ENCODE measurements around the gene GPX3. TPM values are rescaled to one million over a fixed set of nuclear protein-coding genes. Genes with fewer than 3 reads are reported as not detected.

Gene GPX3
- total RNA-seq, 1 donor = 11.3 TPM

DNA sequence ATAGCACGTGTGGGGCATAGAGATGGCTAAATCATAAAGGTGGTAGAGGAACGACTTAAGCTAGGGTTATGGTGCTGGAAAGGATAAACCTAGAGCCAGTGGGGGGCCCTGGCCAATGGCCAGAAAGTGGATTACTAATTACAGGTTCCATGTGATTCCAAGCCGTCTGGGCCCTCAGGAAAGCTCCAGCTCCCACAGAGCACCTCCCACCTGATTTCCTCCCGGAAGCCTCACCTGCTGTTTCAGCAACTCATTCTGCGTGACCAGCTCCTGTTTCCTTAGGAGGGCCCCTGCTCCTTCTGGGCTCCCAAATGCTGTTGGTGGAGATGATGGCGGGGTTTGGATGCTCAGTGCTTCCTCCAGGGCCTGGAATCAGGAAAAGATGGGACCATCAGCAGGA lies 16.2 kb downstream of the GPX3 start:
- no peak overlapping the region for H3K4me3 ChIP-seq (ENCODE audit: low read depth, low read length)
- TF ChIP-seq, protein P1, sequence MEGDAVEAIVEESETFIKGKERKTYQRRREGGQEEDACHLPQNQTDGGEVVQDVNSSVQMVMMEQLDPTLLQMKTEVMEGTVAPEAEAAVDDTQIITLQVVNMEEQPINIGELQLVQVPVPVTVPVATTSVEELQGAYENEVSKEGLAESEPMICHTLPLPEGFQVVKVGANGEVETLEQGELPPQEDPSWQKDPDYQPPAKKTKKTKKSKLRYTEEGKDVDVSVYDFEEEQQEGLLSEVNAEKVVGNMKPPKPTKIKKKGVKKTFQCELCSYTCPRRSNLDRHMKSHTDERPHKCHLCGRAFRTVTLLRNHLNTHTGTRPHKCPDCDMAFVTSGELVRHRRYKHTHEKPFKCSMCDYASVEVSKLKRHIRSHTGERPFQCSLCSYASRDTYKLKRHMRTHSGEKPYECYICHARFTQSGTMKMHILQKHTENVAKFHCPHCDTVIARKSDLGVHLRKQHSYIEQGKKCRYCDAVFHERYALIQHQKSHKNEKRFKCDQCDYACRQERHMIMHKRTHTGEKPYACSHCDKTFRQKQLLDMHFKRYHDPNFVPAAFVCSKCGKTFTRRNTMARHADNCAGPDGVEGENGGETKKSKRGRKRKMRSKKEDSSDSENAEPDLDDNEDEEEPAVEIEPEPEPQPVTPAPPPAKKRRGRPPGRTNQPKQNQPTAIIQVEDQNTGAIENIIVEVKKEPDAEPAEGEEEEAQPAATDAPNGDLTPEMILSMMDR (IDR thresholded peaks at IDR 0.05; ENCODE audit: insufficient read depth, low read length) = no peak
- no peak for DNase-seq (ENCODE audit: low read depth)

DNA sequence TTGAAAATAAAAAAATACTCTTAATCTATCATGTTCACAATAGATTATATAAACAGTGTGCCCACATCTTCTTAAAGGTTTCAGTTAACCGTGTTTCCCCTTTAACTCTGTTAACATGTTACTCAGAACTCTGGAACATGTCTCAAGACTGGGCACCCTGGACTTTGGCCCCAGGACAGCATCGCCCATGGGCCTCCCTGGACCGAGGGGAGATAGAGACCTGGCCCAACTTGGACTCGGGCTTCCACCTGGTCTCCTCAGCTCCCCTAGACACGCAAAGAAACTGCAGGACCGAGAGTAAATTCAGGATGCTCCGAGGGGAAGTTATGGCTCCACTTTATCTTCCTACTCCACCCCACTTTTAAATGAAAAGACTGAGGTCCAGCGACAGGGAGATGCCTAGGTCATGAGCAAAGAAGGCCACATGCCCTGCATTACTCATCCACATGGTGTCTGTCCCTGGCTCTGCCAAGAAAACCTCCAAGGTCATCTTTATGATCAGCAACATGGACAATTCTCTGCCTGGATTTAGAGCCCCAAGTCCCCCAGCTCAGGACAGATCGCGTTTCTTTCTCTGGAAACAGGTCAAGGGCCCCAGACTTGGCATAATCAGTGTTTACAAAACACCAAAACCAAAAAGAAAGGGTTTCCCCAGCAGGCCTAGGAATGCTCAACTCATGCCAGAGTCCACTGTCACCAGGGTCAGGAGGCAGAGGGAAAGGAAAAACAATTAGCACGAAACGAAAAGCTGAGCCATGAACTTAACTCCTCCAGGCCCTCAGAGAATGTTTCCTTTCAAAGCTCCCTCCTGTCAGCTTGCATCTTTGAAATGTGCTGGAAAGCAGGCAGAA lies 17.4 kb downstream of the GPX3 start:
- no peak overlapping the region for H3K4me3 ChIP-seq (ENCODE audit: low read depth, low read length)
- TF ChIP-seq, protein P1 (IDR thresholded peaks at IDR 0.05; ENCODE audit: insufficient read depth, low read length) = no peak
- peak; percentile 87 for DNase-seq (ENCODE audit: low read depth)

DNA sequence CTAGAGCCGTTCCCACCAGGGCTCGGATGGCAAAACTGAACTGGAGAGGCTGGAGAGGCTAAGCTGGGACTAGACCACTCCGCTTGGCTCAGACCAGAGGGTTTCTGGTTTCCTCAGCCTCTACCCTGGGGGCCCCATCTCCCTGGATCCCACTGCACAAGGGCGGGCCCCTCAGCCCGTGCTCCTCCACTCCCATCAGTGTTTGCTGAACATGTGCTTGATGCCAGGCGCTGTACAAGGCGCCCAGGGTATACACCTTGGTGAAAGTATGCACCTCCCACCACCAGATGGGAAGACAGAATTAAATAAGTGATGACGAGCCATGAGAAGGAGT lies 18.0 kb downstream of the GPX3 start:
- TF ChIP-seq, protein P1 (IDR thresholded peaks at IDR 0.05; ENCODE audit: insufficient read depth, low read length) = no peak
- DNase-seq (ENCODE audit: low read depth) = no peak
- no peak overlapping the region for H3K4me3 ChIP-seq (ENCODE audit: low read depth, low read length)

DNA sequence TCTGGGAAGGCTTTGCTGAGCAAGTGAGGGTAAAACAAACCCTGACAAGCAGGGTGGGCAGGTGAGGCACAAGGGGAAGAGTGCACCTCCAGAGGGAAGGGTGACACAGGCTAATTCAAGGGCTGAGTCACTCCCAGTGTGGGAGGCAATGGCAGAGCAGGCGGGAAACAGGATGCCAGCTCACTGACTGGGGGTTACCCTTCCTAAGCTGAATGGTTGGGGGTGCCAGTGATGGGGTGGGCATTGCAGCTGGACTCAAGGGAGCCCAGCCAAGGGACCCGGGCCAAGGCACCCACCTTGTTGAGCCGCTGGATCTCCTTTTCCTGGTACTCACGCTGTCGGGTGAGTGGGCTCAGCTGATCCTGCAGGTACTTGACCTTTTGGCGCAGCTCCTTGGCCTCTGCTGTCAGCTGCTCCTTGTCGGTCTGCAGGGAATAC lies 18.4 kb downstream of the GPX3 start:
- TF ChIP-seq, protein P1 (IDR thresholded peaks at IDR 0.05; ENCODE audit: insufficient read depth, low read length) = no peak
- H3K4me3 ChIP-seq (ENCODE audit: low read depth, low read length) = no peak overlapping the region
- no peak for DNase-seq (ENCODE audit: low read depth)

DNA sequence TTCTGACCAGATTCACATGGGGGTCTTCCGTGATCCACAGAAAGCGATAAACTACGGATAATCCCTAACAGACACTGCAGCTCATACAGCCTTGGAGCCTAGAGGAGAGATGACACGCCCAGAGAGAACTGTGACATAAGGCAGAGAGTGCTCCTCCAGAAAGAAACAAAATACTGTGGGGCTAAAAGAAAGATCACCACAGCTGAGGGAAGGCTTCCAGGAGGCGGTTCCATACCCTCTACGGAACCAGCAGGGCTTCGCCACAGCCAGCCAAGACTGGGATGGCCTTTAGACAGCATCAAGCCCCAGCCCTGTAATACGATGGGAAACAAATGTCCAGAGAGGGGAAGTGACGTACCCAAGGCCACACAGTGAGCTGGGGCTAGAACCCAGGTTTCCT lies 19.3 kb downstream of the GPX3 start:
- H3K4me3 ChIP-seq (ENCODE audit: low read depth, low read length) = no peak overlapping the region
- DNase-seq (ENCODE audit: low read depth) = no peak
- TF ChIP-seq, protein P1 (IDR thresholded peaks at IDR 0.05; ENCODE audit: insufficient read depth, low read length) = no peak

DNA sequence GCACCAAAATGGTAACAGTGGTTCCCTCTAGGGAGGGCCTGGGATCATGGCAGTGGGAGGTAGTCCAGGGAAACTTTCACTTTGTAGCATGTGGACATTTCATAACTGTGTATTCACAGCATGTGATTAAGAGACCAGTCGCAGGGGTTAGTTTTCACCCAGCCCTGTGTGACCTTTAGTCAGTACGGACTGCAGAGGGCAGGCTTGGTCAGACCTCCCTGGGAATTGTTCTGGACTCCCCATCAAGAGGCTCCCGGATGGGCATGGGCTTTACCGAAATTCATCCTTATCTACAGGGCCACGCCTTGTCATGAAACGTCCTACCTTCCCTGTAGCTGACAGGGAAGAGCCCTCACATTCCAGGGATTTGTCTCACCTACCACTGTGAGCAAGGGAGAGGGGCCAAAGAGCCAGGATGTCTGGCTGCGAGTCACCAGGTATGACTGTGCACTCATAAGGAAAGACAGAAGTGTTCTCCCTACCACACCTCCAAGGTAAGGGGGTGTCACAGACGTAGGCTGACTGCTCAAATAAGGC lies 19.9 kb downstream of the GPX3 start:
- TF ChIP-seq, protein P1 (IDR thresholded peaks at IDR 0.05; ENCODE audit: insufficient read depth, low read length) = peak; percentile 5
- peak; percentile 26 for DNase-seq (ENCODE audit: low read depth)

More for the DNA sequence above, 19.9 kb downstream of the GPX3 start:
- no peak overlapping the region for H3K4me3 ChIP-seq (ENCODE audit: low read depth, low read length)
